K562 (cell line): Measurements from ENCODE around the gene HOXA5. TPM values are rescaled to one million over a fixed set of nuclear protein-coding genes. Genes with fewer than 3 reads are reported as not detected.

Experiments used
- CBX3 ChIP-seq, 2 experiments: IDR thresholded peaks; 1 replicate in 1 of 2; 2 replicates in 1 of 2; pipeline ENCODE4 v1.6.1; 2012; ENCODE audit warnings: inconsistent platforms in 2 of 2, low read length in 2 of 2, borderline replicate concordance in 1 of 2, control low read depth in 1 of 2
- CREB3 ChIP-seq: fragments of 450-650 bp; conservative IDR thresholded peaks from 2 replicates; pipeline ENCODE4 v1.6.1; 2016; ENCODE audit warnings: missing genetic modification characterization, low read depth, mild to moderate bottlenecking, missing compliant biosample characterization, moderate library complexity
- GTF2E2 ChIP-seq: fragments of 200-800 bp; sonication (Bioruptor generic); IDR thresholded peaks from 2 replicates; pipeline ENCODE4 v1.6.1; 2016; ENCODE audit warnings: missing genetic modification characterization, missing compliant biosample characterization
- KLF1 ChIP-seq: fragments of 450-650 bp; IDR thresholded peaks from 2 replicates; pipeline ENCODE4 v1.6.1; 2016; ENCODE audit warnings: missing genetic modification characterization, missing compliant biosample characterization
- SLC30A9 ChIP-seq: fragments of 250-450 bp; sonication (Bioruptor Pico); IDR thresholded peaks from 2 replicates; pipeline ENCODE4 v1.8.0; 2022; ENCODE audit warnings: mild to moderate bottlenecking, moderate library complexity
- ZC3H11A ChIP-seq: IDR thresholded peaks from 2 replicates; pipeline ENCODE4 v1.6.1; 2012; ENCODE audit warnings: low read depth, low read length, improper control_type of control experiment
- ZNF277 ChIP-seq: fragments of 250-450 bp; sonication (Bioruptor Pico); IDR thresholded peaks from 2 replicates; pipeline ENCODE4 v1.8.0; 2022; ENCODE audit warnings: inconsistent platforms, mild to moderate bottlenecking, moderate library complexity, borderline replicate concordance
- ZNF77 ChIP-seq: fragments of 250-450 bp; sonication (Bioruptor Pico); IDR thresholded peaks from 2 replicates; pipeline ENCODE4 v1.5.0; 2020
- polyA plus RNA-seq, 8 experiments: library from polyadenylated mRNA; depleted of rRNA in 4 of 8; stranded (reverse) in 5 of 8; unstranded in 3 of 8; fragments of >200 nt; fragmentation: Nextera tagmentation in 2 of 8; fragmentation: Illumina TruSeq in 1 of 8; extraction: Ambion mirVana in 2 of 8; extraction: Trizol in 1 of 8; gene quantifications; 2 replicates each; pipeline versions ENCODE4 v1.2.1 to v1.2.3, GENCODE V29; 2011 to 2014; ENCODE audit warnings: inconsistent platforms in 1 of 8, missing spikeins in 1 of 8
- total RNA-seq, 7 experiments: library from RNA; depleted of rRNA in 6 of 7; stranded (reverse); fragments of >200 nt in 6 of 7; fragmentation: Illumina TruSeq in 2 of 7; extraction: Trizol in 2 of 7; gene quantifications; 2 replicates each; pipeline versions ENCODE4 v1.2.1 to v1.2.3, GENCODE V29; 2011 to 2021; ENCODE audit warnings: low replicate concordance in 1 of 7

HOXA5 gene
- total and polyA plus RNA-seq, 9 of the 15 experiments (the other 6 are each of a cell fraction or from before 2014, with no cell fraction given), result 0.13 TPM; not detected in 8

GRCh38 chr7:27170426-27171324 lies 27.2 kb upstream of the HOXA5 start (continued):
- TF ChIP-seq CREB3, result no peak
- TF ChIP-seq SLC30A9 (CRISPR knock-in tag), result no peak
- TF ChIP-seq ZNF277 (CRISPR knock-in tag), result no peak
- TF ChIP-seq ZC3H11A, result no peak
- TF ChIP-seq KLF1 (tag), result no peak
- TF ChIP-seq ZNF77 (CRISPR knock-in tag), result no peak
- no peak for TF ChIP-seq GTF2E2
- TF ChIP-seq CBX3 (IDR thresholded peaks at IDR 0.05; ENCODE audit: borderline replicate concordance in 1 of 2, low read length in 2 of 2), result no peak
